Measurements from ENCODE around the gene BRINP3. TPM values are rescaled to one million over a fixed set of nuclear protein-coding genes. Genes with fewer than 3 reads are reported as not detected.

The BRINP3 gene
- total RNA-seq, 1 donor from 2014 or later = 0.25 TPM

GRCh38 chr1:190377991-190378390, 99.7 kb downstream of the BRINP3 start:
- no peak for DNase-seq (ENCODE audit: low spot score in 2 of 2, unreplicated experiment in 2 of 2)
- Mint-ChIP-seq H3K4me3 (no peak overlapping the region), H3K27ac (no peak overlapping the region), H3K9me3 (no peaks in the 10 kb centered on the region), H3K27me3 (ENCODE audit: low read depth) (peaks cover 17% of the 10 kb centered on the region), H3K4me1 (no peaks in the 10 kb centered on the region), H3K36me3 (no peaks in the 10 kb centered on the region)
- TF ChIP-seq, protein P1, sequence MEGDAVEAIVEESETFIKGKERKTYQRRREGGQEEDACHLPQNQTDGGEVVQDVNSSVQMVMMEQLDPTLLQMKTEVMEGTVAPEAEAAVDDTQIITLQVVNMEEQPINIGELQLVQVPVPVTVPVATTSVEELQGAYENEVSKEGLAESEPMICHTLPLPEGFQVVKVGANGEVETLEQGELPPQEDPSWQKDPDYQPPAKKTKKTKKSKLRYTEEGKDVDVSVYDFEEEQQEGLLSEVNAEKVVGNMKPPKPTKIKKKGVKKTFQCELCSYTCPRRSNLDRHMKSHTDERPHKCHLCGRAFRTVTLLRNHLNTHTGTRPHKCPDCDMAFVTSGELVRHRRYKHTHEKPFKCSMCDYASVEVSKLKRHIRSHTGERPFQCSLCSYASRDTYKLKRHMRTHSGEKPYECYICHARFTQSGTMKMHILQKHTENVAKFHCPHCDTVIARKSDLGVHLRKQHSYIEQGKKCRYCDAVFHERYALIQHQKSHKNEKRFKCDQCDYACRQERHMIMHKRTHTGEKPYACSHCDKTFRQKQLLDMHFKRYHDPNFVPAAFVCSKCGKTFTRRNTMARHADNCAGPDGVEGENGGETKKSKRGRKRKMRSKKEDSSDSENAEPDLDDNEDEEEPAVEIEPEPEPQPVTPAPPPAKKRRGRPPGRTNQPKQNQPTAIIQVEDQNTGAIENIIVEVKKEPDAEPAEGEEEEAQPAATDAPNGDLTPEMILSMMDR (IDR thresholded peaks at IDR 0.05; ENCODE audit: unreplicated experiment) = no peak

DNA sequence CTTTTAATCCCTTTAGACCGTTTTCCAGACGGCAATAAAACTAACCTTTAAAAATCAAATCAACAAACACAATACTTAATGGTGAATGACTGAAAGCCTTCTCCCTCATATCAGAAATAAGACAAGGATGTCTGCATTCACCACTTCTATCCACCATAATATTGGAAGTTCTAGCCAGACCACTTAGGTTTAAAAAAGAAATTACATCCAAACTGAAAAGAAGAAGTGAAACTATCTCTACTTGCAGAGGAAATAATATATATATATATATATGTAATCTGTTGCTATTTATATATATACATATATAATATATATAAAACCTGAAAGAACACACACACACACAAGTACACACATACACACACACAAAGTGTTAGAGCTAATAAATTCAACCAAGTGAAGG, 100.4 kb downstream of the BRINP3 start:
- TF ChIP-seq, protein P1 (IDR thresholded peaks at IDR 0.05; ENCODE audit: unreplicated experiment) = no peak
- no peak for DNase-seq (ENCODE audit: low spot score in 2 of 2, unreplicated experiment in 2 of 2)
- Mint-ChIP-seq H3K9me3 (no peaks in the 10 kb centered on the region), H3K4me3 (no peak overlapping the region), H3K27me3 (ENCODE audit: low read depth) (peaks cover 14% of the 10 kb centered on the region), H3K36me3 (no peaks in the 10 kb centered on the region), H3K4me1 (no peaks in the 10 kb centered on the region), H3K27ac (no peak overlapping the region)

DNA sequence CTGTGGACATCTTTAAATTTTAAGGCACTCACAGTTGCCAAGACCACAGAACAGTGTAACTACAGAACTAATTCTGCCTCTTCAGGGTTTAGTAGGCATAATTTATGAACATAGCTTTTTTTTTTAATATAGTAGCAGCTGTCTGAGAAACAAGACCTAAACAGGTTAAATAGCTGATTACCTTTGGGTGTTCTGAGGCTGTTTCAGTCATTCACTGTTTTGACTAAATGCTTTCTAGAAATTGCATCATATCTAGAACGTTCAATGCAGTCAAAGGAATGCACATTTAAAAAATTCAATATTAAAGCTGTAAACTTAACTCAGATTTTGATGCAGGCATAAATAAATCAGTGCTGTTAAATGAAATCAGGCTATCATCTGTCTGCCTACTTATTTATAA, 101.6 kb downstream of the BRINP3 start:
- Mint-ChIP-seq H3K27ac (no peak overlapping the region), H3K9me3 (peaks cover 5% of the 10 kb centered on the region), H3K36me3 (no peaks in the 10 kb centered on the region), H3K27me3 (ENCODE audit: low read depth) (peaks cover 14% of the 10 kb centered on the region), H3K4me3 (no peak overlapping the region), H3K4me1 (no peaks in the 10 kb centered on the region)
- TF ChIP-seq, protein P1 (IDR thresholded peaks at IDR 0.05; ENCODE audit: unreplicated experiment) = no peak
- DNase-seq (ENCODE audit: low spot score in 2 of 2, unreplicated experiment in 2 of 2) = no peak

- no peaks in the 10 kb centered on the region for H3K36me3 Mint-ChIP-seq
- no peaks in the 10 kb centered on the region for H3K4me1 Mint-ChIP-seq
- peaks cover 7% of the 10 kb centered on the region for H3K9me3 Mint-ChIP-seq
- TF ChIP-seq, protein P1 (IDR thresholded peaks at IDR 0.05; ENCODE audit: unreplicated experiment) = peak; percentile 33
- peaks cover 8% of the 10 kb centered on the region for H3K27me3 Mint-ChIP-seq (ENCODE audit: low read depth)
- no peak for DNase-seq (ENCODE audit: low spot score in 2 of 2, unreplicated experiment in 2 of 2)
- H3K27ac Mint-ChIP-seq = no peak overlapping the region
- H3K4me3 Mint-ChIP-seq = no peak overlapping the region
Measured at GRCh38 chr1:190373705-190374336, 103.8 kb downstream of the BRINP3 start.

DNA sequence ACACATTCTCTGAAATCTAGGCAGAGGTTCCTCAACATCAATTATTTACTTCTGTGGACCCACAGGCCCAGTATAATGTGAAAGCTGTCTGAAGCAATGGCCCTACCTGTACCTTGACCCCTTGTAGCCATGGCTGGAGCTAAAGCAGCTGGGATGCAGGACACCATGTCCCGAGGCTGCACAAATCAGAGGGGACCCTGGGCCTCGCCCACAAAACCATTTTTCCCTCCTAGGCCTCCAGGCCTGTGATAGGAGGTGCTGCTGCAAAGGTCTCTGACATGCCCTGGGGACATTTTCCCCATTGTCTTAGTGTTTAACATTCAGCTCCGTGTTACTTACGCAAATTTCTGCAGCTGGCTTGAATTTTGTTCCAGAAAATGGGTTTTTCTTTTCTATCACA, 110.5 kb downstream of the BRINP3 start:
- TF ChIP-seq, protein P1 (IDR thresholded peaks at IDR 0.05; ENCODE audit: unreplicated experiment) = no peak
- peaks cover 33% of the 10 kb centered on the region for H3K9me3 Mint-ChIP-seq
- peaks cover 6% of the 10 kb centered on the region for H3K36me3 Mint-ChIP-seq
- H3K27me3 Mint-ChIP-seq (ENCODE audit: low read depth) = peaks cover 5% of the 10 kb centered on the region
- H3K4me1 Mint-ChIP-seq = no peaks in the 10 kb centered on the region
- no peak overlapping the region for H3K4me3 Mint-ChIP-seq
- H3K27ac Mint-ChIP-seq = no peak overlapping the region
- no peak for DNase-seq (ENCODE audit: low spot score in 2 of 2, unreplicated experiment in 2 of 2)

DNA sequence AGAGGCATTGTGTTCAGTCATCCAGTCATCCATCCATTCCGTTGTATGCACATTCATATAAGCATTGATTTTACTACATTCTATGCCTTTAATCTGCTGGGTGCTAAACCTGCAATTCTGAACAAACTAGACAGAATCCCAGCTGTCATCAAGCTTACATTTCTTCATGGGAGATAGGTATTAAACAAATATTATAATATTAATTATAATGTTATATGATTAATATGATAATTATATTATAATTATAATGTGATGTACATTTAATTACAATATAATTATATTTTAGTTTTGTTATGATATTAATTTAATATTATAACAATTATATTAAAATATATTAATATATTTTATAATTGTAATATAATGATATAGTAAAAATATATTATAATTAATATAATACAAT, 112.4 kb downstream of the BRINP3 start:
- TF ChIP-seq, protein P1 (IDR thresholded peaks at IDR 0.05; ENCODE audit: unreplicated experiment) = no peak
- Mint-ChIP-seq H3K27me3 (ENCODE audit: low read depth) (no peaks in the 10 kb centered on the region), H3K9me3 (peaks cover 26% of the 10 kb centered on the region), H3K4me1 (no peaks in the 10 kb centered on the region), H3K36me3 (peaks cover 6% of the 10 kb centered on the region), H3K27ac (no peak overlapping the region), H3K4me3 (no peak overlapping the region)
- DNase-seq (ENCODE audit: low spot score in 2 of 2, unreplicated experiment in 2 of 2) = no peak

Measured in mesothelial cell of epicardium (in vitro differentiated cells).